OCI-LY7 (cell line): ENCODE data around the gene ZNF544. TPM values are rescaled to one million over a fixed set of nuclear protein-coding genes. Genes with fewer than 3 reads are reported as not detected.

ENCODE experiments used
- BruUV-seq: library from RNA; stranded (reverse); fragments of 400-500 nt; replicated peaks from 2 replicates; lab custom pipeline; 2021; lab: Mats Ljungman, UMichigan
- CTCF ChIA-PET: fragments of 300-600 bp; sonication (Branson Sonifier 250); formaldehyde crosslinking; loops from one replicate; lab custom pipeline; 2022; ENCODE audit warnings: antibody characterized with exemption; ENCODE audit not compliant: unreplicated experiment; lab: Charles Lee
- POLR2A ChIA-PET: fragments of 300-600 bp; sonication (Branson Sonifier 250); formaldehyde crosslinking; loops from one replicate; lab custom pipeline; 2022; ENCODE audit warnings: antibody characterized with exemption; lab: Charles Lee
- DNase-seq: peaks from one replicate; pipeline ENCODE4 v3.0.0-alpha.2; 2015; ENCODE audit warnings: low spot score
- H2AFZ ChIP-seq: fragments of 200-600 bp; sonication (generic), shearing (Covaris generic); 2 replicates; pipeline ENCODE4 v1.6.1; 2014; ENCODE audit warnings: mild to moderate bottlenecking, antibody characterized with exemption, low read length, moderate library complexity
- H3K27ac ChIP-seq: fragments of 200-600 bp; sonication (generic); 2 replicates; pipeline ENCODE4 v1.5.1; 2014; ENCODE audit warnings: mixed run types, low read depth, mild to moderate bottlenecking, moderate library complexity, low read length, inconsistent platforms; ENCODE audit not compliant: poor library complexity, severe bottlenecking
- H3K36me3 ChIP-seq: fragments of 200-600 bp; sonication (generic); 2 replicates; pipeline ENCODE4 v1.6.1; 2014; ENCODE audit warnings: mild to moderate bottlenecking, antibody characterized with exemption, low read length, moderate library complexity, mixed read lengths; ENCODE audit not compliant: insufficient read depth
- H3K4me1 ChIP-seq: fragments of 200-600 bp; sonication (generic); 2 replicates; pipeline ENCODE4 v1.5.1; 2014; ENCODE audit warnings: mild to moderate bottlenecking, low read length; ENCODE audit not compliant: insufficient read depth, poor library complexity, severe bottlenecking
- H3K4me2 ChIP-seq: fragments of 200-600 bp; sonication (generic); 2 replicates; pipeline ENCODE4 v1.6.1; 2014; ENCODE audit warnings: mild to moderate bottlenecking, low read length
- H3K4me3 ChIP-seq: fragments of 200-600 bp; sonication (generic); 2 replicates; pipeline ENCODE4 v1.5.1; 2014; ENCODE audit warnings: mild to moderate bottlenecking, low read depth, low read length; ENCODE audit not compliant: poor library complexity, severe bottlenecking
- H3K79me2 ChIP-seq: fragments of 200-600 bp; sonication (generic); 2 replicates; pipeline ENCODE4 v1.6.1; 2016; ENCODE audit warnings: low read depth, mild to moderate bottlenecking, low read length, moderate library complexity, mixed read lengths; ENCODE audit not compliant: insufficient read depth
- H3K9me2 ChIP-seq: fragments of 200-600 bp; sonication (generic); 2 replicates; pipeline ENCODE4 v1.6.1; 2016; ENCODE audit warnings: mild to moderate bottlenecking, low read length, mixed read lengths; ENCODE audit not compliant: insufficient read depth
- H3K9me3 ChIP-seq: fragments of 200-600 bp; sonication (generic); 2 replicates; pipeline ENCODE4 v1.6.1; 2014; ENCODE audit warnings: mild to moderate bottlenecking, mixed run types, low read length, mixed read lengths
- H4K20me1 ChIP-seq: fragments of 200-600 bp; sonication (generic); 2 replicates; pipeline ENCODE4 v1.6.1; 2014; ENCODE audit warnings: mild to moderate bottlenecking, antibody characterized with exemption, low read length, moderate library complexity, mixed read lengths; ENCODE audit not compliant: insufficient read depth
- EZH2phosphoT487 ChIP-seq: fragments of 200-600 bp; sonication (generic); IDR thresholded peaks from 2 replicates; pipeline ENCODE4 v1.6.1; 2018; ENCODE audit warnings: low read depth, borderline replicate concordance, mild to moderate bottlenecking, mixed run types, antibody characterized with exemption, low read length, moderate library complexity, mixed read lengths
- intact Hi-C: fragments of 100-400 bp; cut with micrococcal nuclease; formaldehyde crosslinking; loops from one replicate; pipeline ENCODE4 v1.10.0; 2022; ENCODE audit not compliant: unreplicated experiment
- total RNA-seq, 2 experiments: library from RNA; depleted of rRNA in 1 of 2; stranded (reverse); fragments of >200 nt in 1 of 2; shearing (Covaris generic) in 1 of 2; gene quantifications; 2 replicates each; pipeline ENCODE4 v1.2.3, GENCODE V29; 2014 to 2022
- TF ChIP-seq, protein P1 (sequence below): fragments of 200-600 bp; sonication (generic); conservative IDR thresholded peaks from 2 replicates; pipeline ENCODE4 v1.5.1; 2014; ENCODE audit warnings: mild to moderate bottlenecking, antibody characterized with exemption, low read length, moderate library complexity, mixed read lengths

The ZNF544 gene
- total RNA-seq, 2 experiments from 2014 or later: 34.1 to 37.3 TPM

DNA sequence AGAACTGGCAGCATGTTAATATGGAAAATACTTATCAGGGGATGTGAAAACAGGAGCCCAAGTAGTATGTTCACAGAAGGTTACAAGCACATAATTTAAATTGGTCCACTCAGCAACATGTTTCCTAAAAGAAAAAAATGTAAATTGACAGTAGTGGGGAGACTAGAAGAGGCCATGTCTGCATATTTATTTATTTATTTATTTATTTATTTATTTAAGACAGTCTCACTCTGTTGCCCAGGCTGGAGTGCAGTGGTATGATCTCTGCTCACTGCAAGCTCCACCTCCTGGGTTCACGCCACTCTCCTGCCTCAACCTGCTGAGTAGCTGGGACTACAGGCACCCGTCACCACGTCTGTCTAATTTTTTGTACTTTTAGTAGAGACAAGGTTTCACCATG, 36.4 kb downstream of the ZNF544 start:
- Histone ChIP-seq H3K36me3 (peaks cover 48% of the 10 kb centered on the region), H3K79me2 (no peaks in the 10 kb centered on the region), H3K9me2 (no peaks in the 10 kb centered on the region), H3K9me3 (peaks cover 52% of the 10 kb centered on the region), H3K4me1 (no peaks in the 10 kb centered on the region), H2AFZ (no peak overlapping the region), H3K4me2 (no peak overlapping the region), H3K27ac (no peak overlapping the region), H4K20me1 (no peaks in the 10 kb centered on the region), H3K4me3 (no peak overlapping the region)
- DNase-seq: no peak
- TF ChIP-seq, protein P1, sequence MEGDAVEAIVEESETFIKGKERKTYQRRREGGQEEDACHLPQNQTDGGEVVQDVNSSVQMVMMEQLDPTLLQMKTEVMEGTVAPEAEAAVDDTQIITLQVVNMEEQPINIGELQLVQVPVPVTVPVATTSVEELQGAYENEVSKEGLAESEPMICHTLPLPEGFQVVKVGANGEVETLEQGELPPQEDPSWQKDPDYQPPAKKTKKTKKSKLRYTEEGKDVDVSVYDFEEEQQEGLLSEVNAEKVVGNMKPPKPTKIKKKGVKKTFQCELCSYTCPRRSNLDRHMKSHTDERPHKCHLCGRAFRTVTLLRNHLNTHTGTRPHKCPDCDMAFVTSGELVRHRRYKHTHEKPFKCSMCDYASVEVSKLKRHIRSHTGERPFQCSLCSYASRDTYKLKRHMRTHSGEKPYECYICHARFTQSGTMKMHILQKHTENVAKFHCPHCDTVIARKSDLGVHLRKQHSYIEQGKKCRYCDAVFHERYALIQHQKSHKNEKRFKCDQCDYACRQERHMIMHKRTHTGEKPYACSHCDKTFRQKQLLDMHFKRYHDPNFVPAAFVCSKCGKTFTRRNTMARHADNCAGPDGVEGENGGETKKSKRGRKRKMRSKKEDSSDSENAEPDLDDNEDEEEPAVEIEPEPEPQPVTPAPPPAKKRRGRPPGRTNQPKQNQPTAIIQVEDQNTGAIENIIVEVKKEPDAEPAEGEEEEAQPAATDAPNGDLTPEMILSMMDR: no peak
- no peak for TF ChIP-seq EZH2phosphoT487
- CTCF ChIA-PET: no interaction called here
- BruUV-seq: no TSS peak
- POLR2A ChIA-PET: interaction anchor here (0.5 to 1.0 kb wide), 2 partner anchors 33 to 37 kb away, joined by 3 to 6 read pairs; no protein-coding TSS in a partner anchor
- intact Hi-C loops: no loop called here

DNA sequence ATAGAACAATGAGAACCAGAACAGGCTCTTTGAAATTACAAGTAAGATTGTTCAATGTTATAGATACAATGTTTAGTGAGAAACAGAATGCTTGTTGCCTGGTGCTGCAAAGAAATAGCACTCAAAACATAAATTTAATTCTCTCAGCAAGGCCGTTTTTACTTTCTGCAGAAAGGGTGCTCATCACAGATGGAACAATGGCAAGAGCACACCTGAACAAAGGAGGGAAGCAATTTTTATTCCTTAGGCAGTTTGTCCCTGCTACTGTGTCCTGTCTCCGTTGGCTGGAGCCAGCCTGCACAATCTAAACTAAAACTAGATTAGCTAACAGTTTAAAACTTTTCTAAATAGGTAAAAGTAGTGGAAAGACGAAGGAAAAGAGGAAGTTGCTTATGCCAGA, 39.6 kb downstream of the ZNF544 start:
- ChIA-PET POLR2A (no interaction called here), CTCF (no interaction called here)
- no peak overlapping the region for H3K4me2 ChIP-seq
- no peak for DNase-seq
- H3K4me3 ChIP-seq: no peak overlapping the region
- no peaks in the 10 kb centered on the region for H4K20me1 ChIP-seq
- no TSS peak for BruUV-seq
- TF ChIP-seq, protein P1: no peak
- TF ChIP-seq EZH2phosphoT487: no peak
- no peak overlapping the region for H3K27ac ChIP-seq
- peaks cover 34% of the 10 kb centered on the region for H3K9me3 ChIP-seq
- H3K4me1 ChIP-seq: no peaks in the 10 kb centered on the region
- no peak overlapping the region for H2AFZ ChIP-seq
- no peaks in the 10 kb centered on the region for H3K9me2 ChIP-seq
- no peaks in the 10 kb centered on the region for H3K79me2 ChIP-seq
- H3K36me3 ChIP-seq: peaks cover 41% of the 10 kb centered on the region
- intact Hi-C loops: no loop called here

DNA sequence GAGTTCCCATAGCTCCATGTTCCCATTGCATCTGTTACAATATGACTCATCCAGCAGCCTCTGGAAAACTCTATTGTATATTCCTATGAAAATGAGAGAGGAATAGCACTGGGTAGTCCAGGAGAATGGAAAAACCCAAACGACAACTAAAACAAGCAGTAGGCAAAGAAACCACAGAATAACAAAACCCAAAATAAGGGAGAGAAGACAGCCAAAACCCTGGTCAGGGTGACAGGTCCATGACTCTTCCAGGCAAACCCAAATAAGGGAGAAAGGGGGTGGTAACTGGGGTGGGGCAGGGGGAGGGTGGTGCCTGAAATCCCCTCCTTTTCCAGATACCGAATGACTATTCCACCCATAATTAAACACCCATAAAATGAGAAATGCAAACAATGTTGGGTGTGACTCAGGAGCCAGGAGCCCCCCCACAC, 46.1 kb downstream of the ZNF544 start:
- Histone ChIP-seq H3K4me3 (no peak overlapping the region), H3K79me2 (peaks cover 15% of the 10 kb centered on the region; the same call in 1 of the 2 replicates), H3K4me1 (peaks cover 10% of the 10 kb centered on the region), H3K36me3 (peaks cover 48% of the 10 kb centered on the region), H3K4me2 (no peak overlapping the region), H3K27ac (no peak overlapping the region), H3K9me2 (no peaks in the 10 kb centered on the region), H2AFZ (no peak overlapping the region), H4K20me1 (no peaks in the 10 kb centered on the region), H3K9me3 (peaks cover 17% of the 10 kb centered on the region; the same call in 1 of the 2 replicates)
- no peak for DNase-seq
- ChIA-PET CTCF (no interaction called here), POLR2A (interaction anchor here (0.5 kb wide), 1 partner anchor 816 kb away, joined by 3 read pairs; no protein-coding TSS in a partner anchor)
- BruUV-seq: no TSS peak
- TF ChIP-seq, protein P1: no peak
- TF ChIP-seq EZH2phosphoT487: no peak
- intact Hi-C loops: no loop called here
